Neural progenitor cell (in vitro differentiated cells): ENCODE results near the gene CDC14C. TPM values are rescaled to one million over a fixed set of nuclear protein-coding genes. Genes with fewer than 3 reads are reported as not detected.

Experiments
- DNase-seq: peaks from one replicate; pipeline ENCODE4 v3.0.0-alpha.2; 2016; ENCODE audit warnings: low spot score
- H2AFZ ChIP-seq: fragments of 200-600 bp; sonication (generic); replicated peaks from 2 replicates; pipeline ENCODE4 v1.6.1; 2016; ENCODE audit warnings: antibody characterized with exemption
- H3F3A ChIP-seq: fragments of 200-600 bp; sonication (generic); 2 replicates; pipeline ENCODE4 v1.6.1; 2016; ENCODE audit warnings: antibody characterized with exemption, low read depth
- H3K27ac ChIP-seq: fragments of 200-600 bp; sonication (generic); 2 replicates; pipeline ENCODE4 v1.5.1; 2016; ENCODE audit warnings: mild to moderate bottlenecking
- H3K27me3 ChIP-seq: fragments of 200-600 bp; sonication (generic); 2 replicates; pipeline ENCODE4 v1.6.1; 2016; ENCODE audit warnings: mild to moderate bottlenecking, moderate library complexity
- H3K36me3 ChIP-seq: fragments of 200-600 bp; sonication (generic); 2 replicates; pipeline ENCODE4 v1.5.1; 2016
- H3K4me1 ChIP-seq: fragments of 200-600 bp; sonication (generic); 2 replicates; pipeline ENCODE4 v1.6.1; 2016; ENCODE audit warnings: mixed run types
- H3K4me2 ChIP-seq: fragments of 200-600 bp; sonication (generic); 2 replicates; pipeline ENCODE4 v1.6.1; 2016
- H3K4me3 ChIP-seq: fragments of 200-600 bp; sonication (generic); 2 replicates; pipeline ENCODE4 v1.5.1; 2016
- H3K79me2 ChIP-seq: fragments of 200-600 bp; sonication (generic); 2 replicates; pipeline ENCODE4 v1.6.1; 2016; ENCODE audit warnings: low read depth
- H3K9ac ChIP-seq: fragments of 200-600 bp; sonication (generic); 2 replicates; pipeline ENCODE4 v1.6.1; 2016
- H3K9me3 ChIP-seq: fragments of 200-600 bp; sonication (generic); 2 replicates; pipeline ENCODE4 v1.5.1; 2016; ENCODE audit warnings: low read depth
- H4K20me1 ChIP-seq: fragments of 200-600 bp; sonication (generic); 2 replicates; pipeline ENCODE4 v1.6.1; 2016; ENCODE audit warnings: low read depth
- H3K27ac Mint-ChIP-seq: 3 replicates; pipeline ENCODE4 v1.8.0; 2021; ENCODE audit warnings: mixed read lengths
- H3K27me3 Mint-ChIP-seq: 2 replicates; pipeline ENCODE4 v1.8.0; 2022; ENCODE audit warnings: low read depth, mild to moderate bottlenecking, inconsistent platforms, moderate library complexity, mixed read lengths; ENCODE audit not compliant: insufficient read depth
- H3K36me3 Mint-ChIP-seq: 3 replicates; pipeline ENCODE4 v1.8.0; 2021; ENCODE audit warnings: mixed read lengths
- H3K4me1 Mint-ChIP-seq: 3 replicates; pipeline ENCODE4 v1.8.0; 2021; ENCODE audit warnings: mixed read lengths
- H3K4me3 Mint-ChIP-seq: 3 replicates; pipeline ENCODE4 v1.8.0; 2021; ENCODE audit warnings: mild to moderate bottlenecking, moderate library complexity, mixed read lengths
- H3K9me3 Mint-ChIP-seq: 3 replicates; pipeline ENCODE4 v1.8.0; 2020; ENCODE audit warnings: mixed read lengths
- CTCF ChIP-seq: fragments of 200-600 bp; sonication (generic); IDR thresholded peaks from 2 replicates; pipeline ENCODE4 v1.5.1; 2017; ENCODE audit warnings: antibody characterized with exemption, mild to moderate bottlenecking
- EZH2 ChIP-seq: fragments of 200-600 bp; sonication (generic); IDR thresholded peaks from 2 replicates; pipeline ENCODE4 v1.6.1; 2017; ENCODE audit warnings: antibody characterized with exemption, mild to moderate bottlenecking, moderate library complexity
- EZH2phosphoT487 ChIP-seq: fragments of 200-600 bp; sonication (generic); IDR thresholded peaks from 2 replicates; pipeline ENCODE4 v1.6.1; 2017; ENCODE audit warnings: antibody characterized with exemption
- total RNA-seq: library from RNA; depleted of rRNA; stranded (reverse); fragments of >200 nt; gene quantifications from 2 replicates; pipeline ENCODE4 v1.2.3, GENCODE V29; 2015; ENCODE audit warnings: low replicate concordance

CDC14C gene
- 0.15 and 0.54 TPM in 2 replicates for total RNA-seq

GRCh38 chr7:48924433-48924832, at the start of gene CDC14C:
TSS of gene CDC14C (plus strand) at chr7:48924547. CDS start at chr7:48924673, 126 bp downstream.
- no peak within 1 kb of the TSS for H3K4me3 ChIP-seq
- no peak within 1 kb of the TSS for H2AFZ ChIP-seq
- H3K27ac Mint-ChIP-seq, result no peak within 1 kb of the TSS
- no peaks in the 10 kb centered on the region for H3K79me2 ChIP-seq
- no peaks in the 10 kb centered on the region for H3K36me3 ChIP-seq
- H3K4me2 ChIP-seq, result no peak within 1 kb of the TSS
- no peaks in the 10 kb centered on the region for H3K9me3 Mint-ChIP-seq
- H3K4me3 Mint-ChIP-seq, result no peak within 1 kb of the TSS
- no peaks in the 10 kb centered on the region for H4K20me1 ChIP-seq
- H3F3A ChIP-seq, result no peaks in the 10 kb centered on the region
- H3K9ac ChIP-seq, result no peak within 1 kb of the TSS
- no peaks in the 10 kb centered on the region for H3K4me1 Mint-ChIP-seq
- no peaks in the 10 kb centered on the region for H3K36me3 Mint-ChIP-seq
- no peak for TF ChIP-seq EZH2phosphoT487
- TF ChIP-seq CTCF, result no peak
- no peak for TF ChIP-seq EZH2
- H3K9me3 ChIP-seq, result no peaks in the 10 kb centered on the region
- DNase-seq, result no peak
- H3K4me1 ChIP-seq, result no peaks in the 10 kb centered on the region
- H3K27me3 Mint-ChIP-seq, result no peaks in the 10 kb centered on the region
- H3K27ac ChIP-seq, result no peak within 1 kb of the TSS
- H3K27me3 ChIP-seq, result no peaks in the 10 kb centered on the region

GRCh38 chr7:48875045-48875916, 49.1 kb upstream of the CDC14C start:
- Histone ChIP-seq H3K4me1 (no peaks in the 10 kb centered on the region), H3K4me2 (no peak overlapping the region), H3K36me3 (no peaks in the 10 kb centered on the region), H3K9ac (no peak overlapping the region), H4K20me1 (no peaks in the 10 kb centered on the region), H3K4me3 (no peak overlapping the region), H3K27ac (no peak overlapping the region), H3F3A (no peaks in the 10 kb centered on the region), H3K27me3 (no peaks in the 10 kb centered on the region), H3K79me2 (no peaks in the 10 kb centered on the region), H3K9me3 (no peaks in the 10 kb centered on the region), H2AFZ (peak overlapping the region; percentile 9)
- DNase-seq, result peak; percentile 84
- Mint-ChIP-seq H3K9me3 (no peaks in the 10 kb centered on the region), H3K4me3 (no peak overlapping the region), H3K27ac (no peak overlapping the region), H3K27me3 (no peaks in the 10 kb centered on the region), H3K4me1 (no peaks in the 10 kb centered on the region), H3K36me3 (no peaks in the 10 kb centered on the region)
- peak; percentile 79 for TF ChIP-seq CTCF
- no peak for TF ChIP-seq EZH2

- DNase-seq, result no peak
- Histone ChIP-seq H3K4me3 (no peak overlapping the region), H3K79me2 (no peaks in the 10 kb centered on the region), H2AFZ (no peak overlapping the region), H3K9ac (no peak overlapping the region), H3F3A (no peaks in the 10 kb centered on the region), H3K9me3 (no peaks in the 10 kb centered on the region), H3K27ac (no peak overlapping the region), H3K4me1 (no peaks in the 10 kb centered on the region), H3K36me3 (no peaks in the 10 kb centered on the region), H3K4me2 (no peak overlapping the region), H3K27me3 (no peaks in the 10 kb centered on the region), H4K20me1 (no peaks in the 10 kb centered on the region)
- H3K36me3 Mint-ChIP-seq, result no peaks in the 10 kb centered on the region
- TF ChIP-seq CTCF (no peak), EZH2phosphoT487 (no peak), EZH2 (no peak)
- H3K4me1 Mint-ChIP-seq, result no peaks in the 10 kb centered on the region
- no peak overlapping the region for H3K27ac Mint-ChIP-seq
- H3K4me3 Mint-ChIP-seq, result no peak overlapping the region
- no peaks in the 10 kb centered on the region for H3K27me3 Mint-ChIP-seq
- no peaks in the 10 kb centered on the region for H3K9me3 Mint-ChIP-seq
These were observed 48.3 kb upstream of the CDC14C start for GRCh38 chr7:48876087-48876486.
